ENCODE data around the gene NAA15.

The NAA15 gene

DNA sequence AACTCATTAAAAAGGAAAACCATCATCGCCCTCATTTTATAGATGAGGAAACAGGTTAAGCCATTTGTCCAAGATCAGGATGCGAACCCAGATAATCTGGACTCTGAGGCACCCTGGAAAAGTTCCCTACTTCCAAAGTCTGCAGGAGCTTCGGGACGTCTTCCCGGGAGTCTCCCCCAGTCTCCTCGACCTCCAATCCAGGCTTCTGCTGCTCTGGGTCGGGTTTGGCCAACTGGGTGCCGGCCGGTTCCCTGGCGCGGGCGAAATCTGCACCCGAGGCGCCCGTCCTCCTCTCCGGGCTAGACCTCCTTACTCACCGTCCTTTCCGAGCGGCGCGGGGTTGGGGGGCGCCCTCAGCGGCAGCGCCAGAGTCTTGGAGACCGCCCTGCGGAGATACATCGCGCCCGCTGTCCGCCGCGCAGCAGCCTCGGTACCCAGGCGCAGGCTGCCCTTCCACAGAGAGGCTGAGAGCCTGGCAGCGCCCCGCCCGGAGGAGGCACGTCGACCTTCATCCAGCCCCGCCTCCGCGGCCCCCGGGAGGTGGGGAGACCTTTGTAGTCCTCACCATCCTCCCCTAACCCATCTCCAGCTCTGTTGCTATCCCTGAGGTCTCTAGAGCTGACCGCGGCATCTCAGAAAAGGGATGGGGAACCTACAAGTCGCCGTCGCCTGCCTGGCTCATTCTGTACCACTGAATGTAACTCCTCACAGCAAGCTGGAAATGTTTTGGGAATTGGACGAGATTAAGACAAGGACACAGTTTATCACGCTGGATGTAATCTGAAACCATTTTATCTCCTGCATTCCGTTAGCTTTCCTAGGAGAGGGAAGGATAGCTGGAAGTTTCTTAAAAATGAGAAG is 21.3 kb upstream of the NAA15 start, which contains the start of gene MGARP (continued):
- TF ChIP-seq, protein P1, sequence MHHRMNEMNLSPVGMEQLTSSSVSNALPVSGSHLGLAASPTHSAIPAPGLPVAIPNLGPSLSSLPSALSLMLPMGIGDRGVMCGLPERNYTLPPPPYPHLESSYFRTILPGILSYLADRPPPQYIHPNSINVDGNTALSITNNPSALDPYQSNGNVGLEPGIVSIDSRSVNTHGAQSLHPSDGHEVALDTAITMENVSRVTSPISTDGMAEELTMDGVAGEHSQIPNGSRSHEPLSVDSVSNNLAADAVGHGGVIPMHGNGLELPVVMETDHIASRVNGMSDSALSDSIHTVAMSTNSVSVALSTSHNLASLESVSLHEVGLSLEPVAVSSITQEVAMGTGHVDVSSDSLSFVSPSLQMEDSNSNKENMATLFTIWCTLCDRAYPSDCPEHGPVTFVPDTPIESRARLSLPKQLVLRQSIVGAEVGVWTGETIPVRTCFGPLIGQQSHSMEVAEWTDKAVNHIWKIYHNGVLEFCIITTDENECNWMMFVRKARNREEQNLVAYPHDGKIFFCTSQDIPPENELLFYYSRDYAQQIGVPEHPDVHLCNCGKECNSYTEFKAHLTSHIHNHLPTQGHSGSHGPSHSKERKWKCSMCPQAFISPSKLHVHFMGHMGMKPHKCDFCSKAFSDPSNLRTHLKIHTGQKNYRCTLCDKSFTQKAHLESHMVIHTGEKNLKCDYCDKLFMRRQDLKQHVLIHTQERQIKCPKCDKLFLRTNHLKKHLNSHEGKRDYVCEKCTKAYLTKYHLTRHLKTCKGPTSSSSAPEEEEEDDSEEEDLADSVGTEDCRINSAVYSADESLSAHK (tag by site-specific recombination; IDR thresholded peaks at IDR 0.05) = no peak
- TF ChIP-seq ZNF548 (tag by site-specific recombination; IDR thresholded peaks at IDR 0.05) (no peak), ZFP69B (tag by site-specific recombination; IDR thresholded peaks at IDR 0.05) (no peak), ZNF777 (tag by site-specific recombination; IDR thresholded peaks at IDR 0.05; ENCODE audit: borderline replicate concordance) (no peak), ZNF433 (tag by site-specific recombination; IDR thresholded peaks at IDR 0.05; ENCODE audit: low read depth) (no peak), ZBTB17 (tag by site-specific recombination; IDR thresholded peaks at IDR 0.05) (peak; percentile 84), ZNF19 (tag by site-specific recombination; IDR thresholded peaks at IDR 0.05; ENCODE audit: low read depth) (no peak), GLIS1 (tag by site-specific recombination; IDR thresholded peaks at IDR 0.05) (peak; percentile 60), ZNF776 (tag by site-specific recombination; IDR thresholded peaks at IDR 0.05; ENCODE audit: borderline replicate concordance) (no peak), ZNF514 (tag by site-specific recombination; IDR thresholded peaks at IDR 0.05) (no peak), ZFHX2 (tag by site-specific recombination; conservative IDR thresholded peaks at IDR 0.05) (no peak), ZNF350 (tag by site-specific recombination; IDR thresholded peaks at IDR 0.05) (no peak), ZNF146 (tag by site-specific recombination; IDR thresholded peaks at IDR 0.05) (no peak), ZNF660 (tag by site-specific recombination; IDR thresholded peaks at IDR 0.05) (peak; percentile 23; the same call in 1 of the 2 replicates), BCL11B (tag by site-specific recombination; IDR thresholded peaks at IDR 0.05; ENCODE audit: low read depth) (no peak), ZNF114 (tag by site-specific recombination; IDR thresholded peaks at IDR 0.05) (no peak), ZNF174 (tag by site-specific recombination; IDR thresholded peaks at IDR 0.05) (no peak), ZNF155 (tag by site-specific recombination; IDR thresholded peaks at IDR 0.05) (no peak), ZNF133 (tag by site-specific recombination; IDR thresholded peaks at IDR 0.05) (no peak), ZSCAN16 (tag by site-specific recombination; IDR thresholded peaks at IDR 0.05) (no peak), MZF1 (tag by site-specific recombination; IDR thresholded peaks at IDR 0.05; ENCODE audit: borderline replicate concordance) (no peak), OSR2 (tag by site-specific recombination; IDR thresholded peaks at IDR 0.05) (no peak), ZBTB48 (tag by site-specific recombination; IDR thresholded peaks at IDR 0.05) (peak; percentile 41; the same call in 1 of the 2 replicates), GLIS2 (tag by site-specific recombination; IDR thresholded peaks at IDR 0.05) (peak; percentile 42; the same call in 1 of the 2 replicates), ZEB2 (tag by site-specific recombination; IDR thresholded peaks at IDR 0.05) (no peak)
- TF ChIP-seq, protein P2, sequence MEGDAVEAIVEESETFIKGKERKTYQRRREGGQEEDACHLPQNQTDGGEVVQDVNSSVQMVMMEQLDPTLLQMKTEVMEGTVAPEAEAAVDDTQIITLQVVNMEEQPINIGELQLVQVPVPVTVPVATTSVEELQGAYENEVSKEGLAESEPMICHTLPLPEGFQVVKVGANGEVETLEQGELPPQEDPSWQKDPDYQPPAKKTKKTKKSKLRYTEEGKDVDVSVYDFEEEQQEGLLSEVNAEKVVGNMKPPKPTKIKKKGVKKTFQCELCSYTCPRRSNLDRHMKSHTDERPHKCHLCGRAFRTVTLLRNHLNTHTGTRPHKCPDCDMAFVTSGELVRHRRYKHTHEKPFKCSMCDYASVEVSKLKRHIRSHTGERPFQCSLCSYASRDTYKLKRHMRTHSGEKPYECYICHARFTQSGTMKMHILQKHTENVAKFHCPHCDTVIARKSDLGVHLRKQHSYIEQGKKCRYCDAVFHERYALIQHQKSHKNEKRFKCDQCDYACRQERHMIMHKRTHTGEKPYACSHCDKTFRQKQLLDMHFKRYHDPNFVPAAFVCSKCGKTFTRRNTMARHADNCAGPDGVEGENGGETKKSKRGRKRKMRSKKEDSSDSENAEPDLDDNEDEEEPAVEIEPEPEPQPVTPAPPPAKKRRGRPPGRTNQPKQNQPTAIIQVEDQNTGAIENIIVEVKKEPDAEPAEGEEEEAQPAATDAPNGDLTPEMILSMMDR (tag by site-specific recombination; IDR thresholded peaks at IDR 0.05) = peak; percentile 83
- TF ChIP-seq, protein P3, sequence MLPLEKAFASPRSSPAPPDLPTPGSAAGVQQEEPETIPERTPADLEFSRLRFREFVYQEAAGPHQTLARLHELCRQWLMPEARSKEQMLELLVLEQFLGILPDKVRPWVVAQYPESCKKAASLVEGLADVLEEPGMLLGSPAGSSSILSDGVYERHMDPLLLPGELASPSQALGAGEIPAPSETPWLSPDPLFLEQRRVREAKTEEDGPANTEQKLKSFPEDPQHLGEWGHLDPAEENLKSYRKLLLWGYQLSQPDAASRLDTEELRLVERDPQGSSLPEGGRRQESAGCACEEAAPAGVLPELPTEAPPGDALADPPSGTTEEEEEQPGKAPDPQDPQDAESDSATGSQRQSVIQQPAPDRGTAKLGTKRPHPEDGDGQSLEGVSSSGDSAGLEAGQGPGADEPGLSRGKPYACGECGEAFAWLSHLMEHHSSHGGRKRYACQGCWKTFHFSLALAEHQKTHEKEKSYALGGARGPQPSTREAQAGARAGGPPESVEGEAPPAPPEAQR (tag by site-specific recombination; IDR thresholded peaks at IDR 0.05) = no peak
- TF ChIP-seq, protein P4, sequence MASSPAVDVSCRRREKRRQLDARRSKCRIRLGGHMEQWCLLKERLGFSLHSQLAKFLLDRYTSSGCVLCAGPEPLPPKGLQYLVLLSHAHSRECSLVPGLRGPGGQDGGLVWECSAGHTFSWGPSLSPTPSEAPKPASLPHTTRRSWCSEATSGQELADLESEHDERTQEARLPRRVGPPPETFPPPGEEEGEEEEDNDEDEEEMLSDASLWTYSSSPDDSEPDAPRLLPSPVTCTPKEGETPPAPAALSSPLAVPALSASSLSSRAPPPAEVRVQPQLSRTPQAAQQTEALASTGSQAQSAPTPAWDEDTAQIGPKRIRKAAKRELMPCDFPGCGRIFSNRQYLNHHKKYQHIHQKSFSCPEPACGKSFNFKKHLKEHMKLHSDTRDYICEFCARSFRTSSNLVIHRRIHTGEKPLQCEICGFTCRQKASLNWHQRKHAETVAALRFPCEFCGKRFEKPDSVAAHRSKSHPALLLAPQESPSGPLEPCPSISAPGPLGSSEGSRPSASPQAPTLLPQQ (tag by site-specific recombination; IDR thresholded peaks at IDR 0.05) = 0 out of 2 replicates have a peak, but pooled peaks have one; percentile 13
- TF ChIP-seq, protein P5, sequence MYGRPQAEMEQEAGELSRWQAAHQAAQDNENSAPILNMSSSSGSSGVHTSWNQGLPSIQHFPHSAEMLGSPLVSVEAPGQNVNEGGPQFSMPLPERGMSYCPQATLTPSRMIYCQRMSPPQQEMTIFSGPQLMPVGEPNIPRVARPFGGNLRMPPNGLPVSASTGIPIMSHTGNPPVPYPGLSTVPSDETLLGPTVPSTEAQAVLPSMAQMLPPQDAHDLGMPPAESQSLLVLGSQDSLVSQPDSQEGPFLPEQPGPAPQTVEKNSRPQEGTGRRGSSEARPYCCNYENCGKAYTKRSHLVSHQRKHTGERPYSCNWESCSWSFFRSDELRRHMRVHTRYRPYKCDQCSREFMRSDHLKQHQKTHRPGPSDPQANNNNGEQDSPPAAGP (tag by site-specific recombination; IDR thresholded peaks at IDR 0.05) = no peak
- TF ChIP-seq, protein P6, sequence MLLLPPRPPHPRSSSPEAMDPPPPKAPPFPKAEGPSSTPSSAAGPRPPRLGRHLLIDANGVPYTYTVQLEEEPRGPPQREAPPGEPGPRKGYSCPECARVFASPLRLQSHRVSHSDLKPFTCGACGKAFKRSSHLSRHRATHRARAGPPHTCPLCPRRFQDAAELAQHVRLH (tag by site-specific recombination; IDR thresholded peaks at IDR 0.05) = no peak
- TF ChIP-seq, protein P7, sequence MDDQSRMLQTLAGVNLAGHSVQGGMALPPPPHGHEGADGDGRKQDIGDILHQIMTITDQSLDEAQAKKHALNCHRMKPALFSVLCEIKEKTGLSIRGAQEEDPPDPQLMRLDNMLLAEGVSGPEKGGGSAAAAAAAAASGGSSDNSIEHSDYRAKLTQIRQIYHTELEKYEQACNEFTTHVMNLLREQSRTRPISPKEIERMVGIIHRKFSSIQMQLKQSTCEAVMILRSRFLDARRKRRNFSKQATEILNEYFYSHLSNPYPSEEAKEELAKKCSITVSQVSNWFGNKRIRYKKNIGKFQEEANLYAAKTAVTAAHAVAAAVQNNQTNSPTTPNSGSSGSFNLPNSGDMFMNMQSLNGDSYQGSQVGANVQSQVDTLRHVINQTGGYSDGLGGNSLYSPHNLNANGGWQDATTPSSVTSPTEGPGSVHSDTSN (CRISPR knock-in tag; IDR thresholded peaks at IDR 0.05) = no peak
